Adrenal gland (tissue), 5 donors: ENCODE measurements around the gene HOXA3.

Experiments used
- POLR2A ChIP-seq, 2 donors: fragments of 450-650 bp; IDR thresholded peaks; one replicate each; pipeline ENCODE4 v1.6.1; 2017; ENCODE audit warnings: antibody characterized with exemption in 2 of 2, mild to moderate bottlenecking in 2 of 2, moderate library complexity in 1 of 2
- TF ChIP-seq, protein P1 (sequence below), 6 experiments: fragments of 450-650 bp in 4 of 6; fragments of 200-600 bp in 2 of 6; sonication (generic) in 1 of 6; IDR thresholded peaks; 1 replicate in 5 of 6; 2 replicates in 1 of 6; pipeline versions ENCODE4 v1.5.1 to v1.8.0; 2016 to 2021; ENCODE audit warnings: antibody characterized with exemption in 6 of 6, mild to moderate bottlenecking in 2 of 6, moderate library complexity in 1 of 6
- donor health status: DM: no; HTN: no; CAD: no.

DNA sequence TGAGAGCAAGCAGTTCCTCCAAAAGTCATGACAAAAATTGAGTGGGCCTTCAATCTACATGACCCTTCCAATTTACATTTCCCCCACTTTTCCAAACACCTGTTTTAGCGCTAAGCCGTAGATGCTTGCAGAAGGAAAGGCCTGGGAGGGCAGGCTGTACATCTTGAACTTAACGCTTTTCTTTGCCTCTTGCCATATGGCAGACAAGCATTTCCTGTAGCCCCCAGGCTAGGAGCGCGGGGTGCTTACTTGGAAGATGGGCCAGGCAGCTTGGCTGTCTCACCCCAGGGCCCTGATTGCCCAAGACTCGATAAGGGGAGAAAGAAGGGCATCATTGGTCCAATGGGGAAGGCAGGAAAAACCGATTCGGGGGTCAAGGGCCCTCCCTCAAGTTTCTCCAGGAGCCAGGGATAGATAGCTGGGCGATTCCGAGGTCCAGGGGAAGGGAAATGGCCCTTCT is 20.0 kb upstream of the HOXA3 start:
- TF ChIP-seq, protein P1, sequence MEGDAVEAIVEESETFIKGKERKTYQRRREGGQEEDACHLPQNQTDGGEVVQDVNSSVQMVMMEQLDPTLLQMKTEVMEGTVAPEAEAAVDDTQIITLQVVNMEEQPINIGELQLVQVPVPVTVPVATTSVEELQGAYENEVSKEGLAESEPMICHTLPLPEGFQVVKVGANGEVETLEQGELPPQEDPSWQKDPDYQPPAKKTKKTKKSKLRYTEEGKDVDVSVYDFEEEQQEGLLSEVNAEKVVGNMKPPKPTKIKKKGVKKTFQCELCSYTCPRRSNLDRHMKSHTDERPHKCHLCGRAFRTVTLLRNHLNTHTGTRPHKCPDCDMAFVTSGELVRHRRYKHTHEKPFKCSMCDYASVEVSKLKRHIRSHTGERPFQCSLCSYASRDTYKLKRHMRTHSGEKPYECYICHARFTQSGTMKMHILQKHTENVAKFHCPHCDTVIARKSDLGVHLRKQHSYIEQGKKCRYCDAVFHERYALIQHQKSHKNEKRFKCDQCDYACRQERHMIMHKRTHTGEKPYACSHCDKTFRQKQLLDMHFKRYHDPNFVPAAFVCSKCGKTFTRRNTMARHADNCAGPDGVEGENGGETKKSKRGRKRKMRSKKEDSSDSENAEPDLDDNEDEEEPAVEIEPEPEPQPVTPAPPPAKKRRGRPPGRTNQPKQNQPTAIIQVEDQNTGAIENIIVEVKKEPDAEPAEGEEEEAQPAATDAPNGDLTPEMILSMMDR (IDR thresholded peaks at IDR 0.05) = no peak
- no peak for TF ChIP-seq POLR2A (IDR thresholded peaks at IDR 0.05)
